HG03066 (cell line): ENCODE results near the gene ODF2L.
"Not testable (repeated sequence)": the region's sequence is repeated elsewhere in the genome, so short reads cannot be mapped to it uniquely, and the experiment has no call there.

Experiments used
- ATAC-seq: cut with Tn5 transposase; IDR thresholded peaks from one replicate; pipeline ENCODE4 v1.9.1; 2021; ENCODE audit warnings: low read depth; ENCODE audit not compliant: unreplicated experiment

Gene ODF2L

DNA sequence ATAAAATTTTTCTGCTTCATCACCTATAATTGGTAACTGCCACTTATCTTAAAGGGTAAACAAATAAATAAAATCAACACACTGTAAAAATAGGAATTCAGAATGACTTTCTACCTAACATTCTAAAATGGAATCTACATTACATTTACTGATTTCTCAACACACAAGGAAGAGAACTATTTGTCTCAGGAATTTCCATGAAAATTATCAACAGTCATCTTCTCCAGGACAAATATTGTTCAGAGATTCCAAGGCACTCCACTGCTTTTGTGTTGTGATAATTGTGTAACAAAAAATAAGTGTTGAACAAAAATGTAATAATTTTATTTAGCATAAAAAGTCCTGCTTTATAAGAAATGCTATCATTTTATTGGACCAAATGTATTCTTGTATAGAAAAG lies 7.3 kb downstream of the ODF2L start:
- no peak for ATAC-seq

- no peak for ATAC-seq
Measured at GRCh38 chr1:86387916-86388627, 8.1 kb downstream of the ODF2L start.

DNA sequence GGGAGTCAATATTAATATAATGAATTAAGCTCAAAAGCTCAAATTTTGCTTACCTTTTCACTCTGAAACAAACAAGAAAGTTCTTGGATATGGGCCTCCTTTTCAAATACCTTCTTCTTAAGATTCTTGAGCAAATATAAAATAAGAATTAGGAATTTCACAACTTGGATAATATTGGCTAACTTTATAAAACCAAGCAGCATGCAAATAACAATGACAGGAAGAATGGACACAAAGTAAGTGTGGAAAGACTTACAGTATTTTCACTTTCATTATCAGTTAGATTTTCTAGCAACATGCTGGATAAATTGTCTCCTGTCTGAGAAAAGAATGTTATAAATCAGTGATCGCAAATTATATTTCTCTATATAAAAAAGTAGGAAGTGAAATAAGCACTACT lies 13.2 kb downstream of the ODF2L start:
- ATAC-seq: peak; percentile 56

- no peak for ATAC-seq
Measured at GRCh38 chr1:86381223-86381622, 14.9 kb downstream of the ODF2L start.

DNA sequence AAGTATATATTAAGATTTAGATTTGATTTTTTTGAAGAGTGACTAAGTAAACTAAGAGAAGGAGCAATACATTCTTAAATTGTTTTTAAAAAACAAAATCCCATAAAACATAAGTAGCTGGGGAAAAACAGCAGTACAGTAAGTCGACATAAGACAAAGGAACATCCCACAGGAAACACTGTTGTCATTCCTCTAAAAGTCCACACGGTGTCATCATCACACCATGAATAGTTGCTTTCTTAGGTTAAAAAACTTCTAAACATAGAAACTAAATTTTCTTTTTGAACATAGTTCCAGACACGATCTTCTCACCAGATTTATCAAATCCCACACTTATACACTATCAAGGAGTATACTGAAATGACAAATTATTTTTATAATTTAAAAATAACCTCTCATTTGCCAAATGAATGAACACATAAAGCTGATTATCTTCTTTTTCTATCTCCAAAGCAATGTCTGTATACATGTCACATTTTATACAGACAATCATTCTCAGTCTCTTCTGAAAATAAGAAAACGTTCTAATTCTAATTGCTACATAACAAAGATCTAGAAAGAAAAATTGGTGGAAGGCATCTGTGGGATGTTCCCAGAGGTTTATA lies 15.8 kb downstream of the ODF2L start:
- peak; percentile 55 for ATAC-seq

DNA sequence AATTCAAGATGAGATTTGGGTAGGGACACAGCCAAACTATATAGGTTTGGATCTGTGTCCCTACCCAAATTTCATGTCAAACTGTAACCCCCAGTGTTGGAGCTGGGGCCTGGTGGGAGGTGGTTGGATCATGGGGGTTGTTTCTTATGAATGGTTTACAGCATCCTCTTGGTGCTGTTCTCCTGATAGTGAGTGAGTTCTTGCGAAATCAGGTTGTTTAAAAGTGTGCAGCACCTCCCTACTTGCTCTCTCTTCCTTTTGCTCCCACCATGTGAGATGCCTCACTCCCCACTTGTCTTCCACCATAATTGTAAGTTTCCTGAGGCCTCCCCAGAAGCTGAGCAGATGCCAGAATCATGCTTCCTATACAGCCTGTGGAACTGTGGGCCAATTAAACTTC lies 17.3 kb downstream of the ODF2L start:
- ATAC-seq: no peak

DNA sequence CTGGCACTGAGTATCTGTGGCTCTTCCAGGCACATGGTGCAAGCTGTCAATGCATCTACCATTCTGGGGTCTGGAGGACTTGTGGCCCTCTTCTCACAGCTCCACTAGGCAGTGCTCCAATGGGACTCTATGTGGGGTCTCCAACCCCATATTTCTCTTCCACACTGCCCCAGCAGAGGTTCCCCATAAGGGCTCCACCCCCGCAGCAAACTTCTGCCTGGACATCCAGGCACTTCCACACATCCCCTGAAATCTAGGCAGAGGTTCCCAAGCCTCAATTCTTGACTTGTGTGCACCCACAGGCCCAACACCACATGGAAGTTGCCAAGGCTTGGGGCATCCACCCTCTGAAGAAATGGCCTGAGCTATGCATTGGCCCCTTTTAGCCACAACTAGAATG lies 18.8 kb downstream of the ODF2L start:
- no peak for ATAC-seq

GRCh38 chr1:86375688-86376087 lies 20.4 kb downstream of the ODF2L start:
- ATAC-seq: no peak

GRCh38 chr1:86370601-86371022 lies 25.5 kb downstream of the ODF2L start:
- no peak for ATAC-seq

GRCh38 chr1:86365896-86366295 lies 30.2 kb downstream of the ODF2L start:
- ATAC-seq: no peak

GRCh38 chr1:86362807-86363206 lies 33.3 kb downstream of the ODF2L start:
- ATAC-seq: no peak

GRCh38 chr1:86357796-86358195 lies 38.3 kb downstream of the ODF2L start:
- ATAC-seq: no peak

GRCh38 chr1:86356247-86356646 lies 39.9 kb downstream of the ODF2L start:
- ATAC-seq: no peak

GRCh38 chr1:86352086-86352485 lies 44.0 kb downstream of the ODF2L start:
- no peak for ATAC-seq

DNA sequence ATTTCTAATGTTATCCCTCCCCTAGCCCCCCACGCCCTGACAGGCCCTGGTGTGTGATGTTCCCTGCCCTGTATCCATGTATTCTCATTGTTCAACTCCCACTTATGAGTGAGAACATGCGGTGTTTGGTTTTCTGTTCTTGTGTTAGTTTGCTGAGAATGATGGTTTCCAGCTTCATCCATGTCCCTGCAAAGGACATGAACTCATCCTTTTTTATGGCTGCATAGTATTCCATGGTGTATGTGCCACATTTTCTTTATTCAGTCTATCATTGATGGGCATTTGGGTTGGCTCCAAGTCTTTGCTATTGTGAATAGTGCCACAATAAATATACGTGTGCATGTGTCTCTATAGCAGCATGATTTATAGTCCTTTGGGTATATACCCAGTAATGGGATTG lies 45.9 kb downstream of the ODF2L start:
- ATAC-seq: not testable (repeated sequence)

DNA sequence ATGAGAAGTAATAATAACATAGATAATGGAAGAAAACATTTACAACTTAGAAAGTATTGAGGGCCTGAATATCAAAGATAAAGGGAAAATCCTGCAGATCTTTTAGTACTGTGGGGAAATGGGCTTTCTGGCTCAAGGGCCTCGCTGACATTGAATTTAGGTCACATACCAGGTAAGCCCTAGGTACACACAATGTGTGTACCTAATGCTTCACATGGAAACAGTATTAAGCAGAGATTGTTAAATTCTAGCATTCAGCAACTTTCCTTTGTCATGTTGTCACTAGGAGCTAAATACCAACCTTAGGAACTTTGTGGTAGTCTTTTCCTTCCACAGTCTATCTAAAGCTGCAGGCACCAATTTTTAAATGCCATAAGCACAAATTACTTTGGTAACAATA lies 49.7 kb downstream of the ODF2L start:
- no peak for ATAC-seq

- no peak for ATAC-seq
Measured at GRCh38 chr1:86345042-86345441, 51.1 kb downstream of the ODF2L start.

DNA sequence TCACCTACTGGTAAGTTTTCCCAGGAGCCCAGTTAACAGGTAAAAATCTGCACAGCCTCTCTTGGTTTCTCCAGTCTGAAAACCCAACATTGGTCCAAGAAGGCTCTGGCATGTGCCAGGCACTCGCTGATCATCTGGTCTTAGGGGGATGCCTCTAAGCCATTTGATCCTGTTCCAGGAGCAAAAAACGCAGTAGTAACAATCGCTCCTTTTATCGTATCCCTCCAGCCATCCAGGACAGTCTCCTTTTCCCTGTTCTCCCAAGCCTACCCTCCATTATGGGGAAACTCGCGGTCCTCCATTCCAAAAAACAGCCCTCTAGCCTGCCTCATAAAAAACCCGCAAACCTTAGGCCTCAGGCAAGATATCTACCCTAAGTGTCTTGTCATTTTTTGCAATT lies 56.2 kb downstream of the ODF2L start:
- ATAC-seq: no peak

DNA sequence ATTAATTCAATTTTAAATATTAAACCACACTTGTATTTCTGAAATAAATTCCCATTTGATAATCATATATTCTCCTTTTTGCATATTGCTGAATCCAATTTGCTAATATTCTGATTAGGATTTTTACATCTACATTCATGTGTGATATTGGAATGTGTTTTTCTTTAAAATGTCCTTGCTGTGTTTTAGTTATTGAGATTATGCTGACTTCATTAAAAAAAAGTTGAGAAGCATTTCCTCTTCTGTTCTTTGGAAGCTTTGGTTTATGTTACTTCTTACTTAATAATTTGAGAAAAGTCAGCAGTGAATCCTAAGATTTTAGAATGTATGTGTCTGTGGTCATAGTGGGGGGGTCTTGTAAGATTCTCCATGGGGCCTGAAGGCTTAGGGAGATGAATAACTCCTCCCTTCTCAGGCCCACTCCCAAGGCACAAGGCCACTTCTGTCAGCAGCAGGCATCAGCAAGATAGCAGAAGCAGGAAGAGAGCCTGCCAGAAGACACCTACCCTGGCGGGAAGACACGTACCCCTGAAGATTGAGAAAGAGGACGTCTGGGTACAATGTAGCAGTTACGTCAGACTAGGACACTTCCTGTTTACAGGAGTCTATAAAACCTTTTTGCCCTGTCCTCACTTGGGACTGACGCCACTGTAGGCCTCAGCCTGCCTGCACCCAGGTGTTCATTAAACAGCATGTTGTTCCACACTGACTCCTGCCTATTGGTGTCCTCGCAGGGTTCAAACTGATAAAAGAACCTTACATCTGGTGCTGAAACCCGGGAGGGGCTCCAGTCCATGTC lies 56.9 kb downstream of the ODF2L start:
- ATAC-seq: no peak

- no peak for ATAC-seq
Measured at GRCh38 chr1:86335916-86336315, 60.2 kb downstream of the ODF2L start.

DNA sequence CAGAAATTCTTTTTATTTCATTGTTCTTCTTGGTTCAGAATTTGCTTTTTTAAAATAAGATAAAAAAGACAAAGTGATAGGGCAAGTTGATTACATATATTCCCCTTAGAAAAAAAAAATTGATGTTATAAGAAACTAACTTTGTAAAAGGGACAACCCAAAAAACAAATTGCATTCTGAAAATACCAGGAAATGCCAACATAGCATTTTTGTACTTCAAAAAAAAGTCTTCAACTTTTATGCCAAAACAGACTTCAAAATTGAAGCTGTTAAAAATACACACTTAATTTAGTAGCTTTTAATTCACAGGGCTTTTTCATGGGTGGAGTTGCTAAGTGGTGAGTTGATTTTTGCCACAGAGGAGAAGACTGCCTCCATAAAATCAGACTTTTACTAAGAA lies 70.9 kb downstream of the ODF2L start:
- no peak for ATAC-seq
